GM10847 (cell line): ENCODE measurements around the gene FOXP1.

Experiments
- POLR2A ChIP-seq: IDR thresholded peaks from 2 replicates; pipeline ENCODE4 v1.6.1; 2011; ENCODE audit not compliant: insufficient read length; ENCODE audit errors: extremely low read depth

The FOXP1 gene

GRCh38 chr3:70999730-71000129, 583.8 kb downstream of the FOXP1 start:
- no peak for TF ChIP-seq POLR2A

- no peak for TF ChIP-seq POLR2A
These were observed 587.4 kb downstream of the FOXP1 start for GRCh38 chr3:70996082-70996481.

DNA sequence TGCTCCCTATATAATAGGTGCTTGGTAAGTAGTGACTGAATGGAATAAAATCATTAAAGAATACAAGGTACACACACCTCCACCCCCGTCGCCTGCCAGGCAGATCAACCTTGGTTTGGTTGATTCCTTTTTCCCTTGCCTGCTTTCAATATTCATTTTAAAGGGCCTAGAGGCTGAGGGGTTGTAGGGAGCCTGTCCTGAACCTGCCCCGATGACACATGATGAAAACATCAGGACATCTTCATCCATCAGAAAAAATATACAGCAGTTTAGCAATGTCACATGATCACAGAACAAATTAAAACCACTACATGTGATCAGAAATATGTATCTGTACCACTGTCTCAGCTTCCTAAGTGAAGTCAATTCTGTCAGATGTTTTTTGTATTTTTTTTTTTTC, 588.9 kb downstream of the FOXP1 start:
- TF ChIP-seq POLR2A = no peak

GRCh38 chr3:70992562-70993204, 590.8 kb downstream of the FOXP1 start:
- TF ChIP-seq POLR2A = no peak

- no peak for TF ChIP-seq POLR2A
These were observed 591.4 kb downstream of the FOXP1 start for GRCh38 chr3:70992131-70992530.

GRCh38 chr3:70990723-70991122, 592.8 kb downstream of the FOXP1 start:
- TF ChIP-seq POLR2A = no peak

- no peak for TF ChIP-seq POLR2A
These were observed 593.3 kb downstream of the FOXP1 start for GRCh38 chr3:70990185-70990584.

GRCh38 chr3:70989174-70989573, 594.4 kb downstream of the FOXP1 start:
- no peak for TF ChIP-seq POLR2A

DNA sequence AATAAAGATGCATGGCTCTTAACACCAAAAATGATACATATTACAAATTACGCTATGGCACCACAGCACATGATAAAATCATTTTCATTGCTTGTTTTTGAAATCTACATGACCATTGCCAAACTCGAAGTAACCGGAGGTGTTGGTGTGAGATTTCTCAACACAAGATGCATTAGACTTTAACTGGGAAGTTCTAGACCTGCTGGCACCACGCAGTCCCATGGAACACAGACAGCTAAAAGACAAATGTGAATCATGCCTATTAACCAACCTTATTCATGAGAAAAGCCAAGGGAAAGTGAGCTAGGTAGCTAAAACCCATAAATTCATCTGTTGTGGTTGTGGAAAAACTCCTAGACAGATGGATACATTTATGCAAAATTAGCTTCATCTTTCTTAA, 595.4 kb downstream of the FOXP1 start:
- TF ChIP-seq POLR2A = no peak

GRCh38 chr3:70985572-70985971, 598.0 kb downstream of the FOXP1 start:
- no peak for TF ChIP-seq POLR2A

- TF ChIP-seq POLR2A = no peak
These were observed 598.6 kb downstream of the FOXP1 start for GRCh38 chr3:70984776-70985482.

GRCh38 chr3:70982700-70983140, 600.8 kb downstream of the FOXP1 start:
- TF ChIP-seq POLR2A = no peak

- no peak for TF ChIP-seq POLR2A
These were observed 601.2 kb downstream of the FOXP1 start for GRCh38 chr3:70982284-70982683.

- TF ChIP-seq POLR2A = no peak
These were observed 602.2 kb downstream of the FOXP1 start for GRCh38 chr3:70981231-70981880.

GRCh38 chr3:70980646-70981170, 602.8 kb downstream of the FOXP1 start:
- TF ChIP-seq POLR2A = no peak
